ENCODE data around the gene SLC16A8.

SLC16A8 gene, protein sequence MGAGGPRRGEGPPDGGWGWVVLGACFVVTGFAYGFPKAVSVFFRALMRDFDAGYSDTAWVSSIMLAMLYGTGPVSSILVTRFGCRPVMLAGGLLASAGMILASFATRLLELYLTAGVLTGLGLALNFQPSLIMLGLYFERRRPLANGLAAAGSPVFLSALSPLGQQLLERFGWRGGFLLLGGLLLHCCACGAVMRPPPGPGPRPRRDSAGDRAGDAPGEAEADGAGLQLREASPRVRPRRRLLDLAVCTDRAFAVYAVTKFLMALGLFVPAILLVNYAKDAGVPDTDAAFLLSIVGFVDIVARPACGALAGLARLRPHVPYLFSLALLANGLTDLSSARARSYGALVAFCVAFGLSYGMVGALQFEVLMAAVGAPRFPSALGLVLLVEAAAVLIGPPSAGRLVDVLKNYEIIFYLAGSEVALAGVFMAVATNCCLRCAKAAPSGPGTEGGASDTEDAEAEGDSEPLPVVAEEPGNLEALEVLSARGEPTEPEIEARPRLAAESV

DNA sequence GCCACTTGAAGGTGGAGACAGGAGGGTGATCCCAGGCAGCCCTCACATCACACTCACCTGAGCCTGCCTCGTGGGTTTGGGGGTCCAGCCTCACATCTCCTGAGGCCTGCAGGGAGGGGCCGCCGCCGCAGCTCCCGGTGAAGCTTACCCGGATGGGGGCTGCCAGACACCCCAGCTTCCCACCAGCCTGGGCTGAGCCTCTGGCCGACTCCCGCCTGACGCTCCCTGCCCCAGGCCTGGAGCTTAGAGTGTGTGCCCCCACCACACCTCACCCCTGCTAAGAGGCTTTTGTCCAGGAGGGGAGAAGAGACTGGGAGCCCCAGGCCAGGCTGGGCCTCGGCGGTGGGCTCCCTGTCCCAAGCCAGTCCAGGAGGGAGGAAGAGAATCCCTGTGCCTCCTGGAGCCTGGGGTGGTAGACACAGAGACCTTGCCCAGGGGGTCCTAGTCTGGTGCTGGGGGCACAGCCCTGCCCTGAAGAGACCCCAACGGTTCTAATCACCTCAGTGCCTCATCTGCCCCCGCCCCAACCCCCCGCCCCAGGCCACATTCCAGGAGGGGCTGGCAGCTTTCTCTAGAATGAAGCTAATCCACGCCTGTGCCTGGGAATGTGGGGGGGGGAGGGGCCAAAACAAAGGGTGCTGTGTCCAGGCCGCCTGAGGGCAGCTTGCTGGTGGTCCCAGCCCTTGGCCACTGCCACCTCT, at the start of gene SLC16A8:
SLC16A8 (minus strand) TSS at position 254 of the 701 bp plus-strand sequence. CDS start 1,311 bp downstream, outside the sequence.
- no peak within 1 kb of the TSS for H3K9ac ChIP-seq (ENCODE audit: low read depth, low read length)
- no peaks in the 10 kb centered on the region for H3K36me3 ChIP-seq (ENCODE audit: insufficient read depth, low read length)
- no peaks in the 10 kb centered on the region for H3K9me3 ChIP-seq (ENCODE audit: control insufficient read depth, insufficient read depth, low read length)
- H3K4me1 ChIP-seq (ENCODE audit: insufficient read depth, low read length), result peaks cover 21% of the 10 kb centered on the region; the same call in 1 of the 2 replicates

- Histone ChIP-seq H3K9me3 (ENCODE audit: control insufficient read depth, insufficient read depth, low read length) (no peaks in the 10 kb centered on the region), H3K4me1 (ENCODE audit: insufficient read depth, low read length) (no peaks in the 10 kb centered on the region), H3K9ac (ENCODE audit: low read depth, low read length) (no peak overlapping the region), H3K36me3 (ENCODE audit: insufficient read depth, low read length) (no peaks in the 10 kb centered on the region)
Measured at GRCh38 chr22:38133331-38133730, 49.3 kb upstream of the SLC16A8 start.

- Histone ChIP-seq H3K9ac (ENCODE audit: low read depth, low read length) (no peak overlapping the region), H3K36me3 (ENCODE audit: insufficient read depth, low read length) (no peaks in the 10 kb centered on the region), H3K9me3 (ENCODE audit: control insufficient read depth, insufficient read depth, low read length) (no peaks in the 10 kb centered on the region), H3K4me1 (ENCODE audit: insufficient read depth, low read length) (no peaks in the 10 kb centered on the region)
Measured at GRCh38 chr22:38132794-38133193, 48.8 kb upstream of the SLC16A8 start.

DNA sequence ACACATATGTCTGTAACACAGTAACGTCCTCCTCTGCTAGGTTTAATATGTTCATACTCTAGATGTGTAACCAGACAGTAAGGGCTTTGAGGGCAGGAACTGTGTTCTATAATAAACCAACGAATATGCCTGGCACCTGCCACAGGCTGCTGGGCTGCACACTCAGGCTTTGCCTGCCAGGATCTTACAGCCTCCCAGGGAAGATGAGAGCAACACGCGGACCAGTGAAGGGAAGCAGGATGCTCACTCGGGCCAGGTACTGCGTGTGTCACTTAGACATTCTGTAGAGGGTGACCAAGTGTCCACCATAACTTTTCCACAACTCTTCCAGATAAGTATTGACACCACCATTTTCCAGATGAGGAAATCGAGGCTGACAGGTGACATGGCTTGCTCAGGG, 48.2 kb upstream of the SLC16A8 start:
- Histone ChIP-seq H3K9me3 (ENCODE audit: control insufficient read depth, insufficient read depth, low read length) (no peaks in the 10 kb centered on the region), H3K9ac (ENCODE audit: low read depth, low read length) (no peak overlapping the region), H3K36me3 (ENCODE audit: insufficient read depth, low read length) (no peaks in the 10 kb centered on the region), H3K4me1 (ENCODE audit: insufficient read depth, low read length) (no peaks in the 10 kb centered on the region)

DNA sequence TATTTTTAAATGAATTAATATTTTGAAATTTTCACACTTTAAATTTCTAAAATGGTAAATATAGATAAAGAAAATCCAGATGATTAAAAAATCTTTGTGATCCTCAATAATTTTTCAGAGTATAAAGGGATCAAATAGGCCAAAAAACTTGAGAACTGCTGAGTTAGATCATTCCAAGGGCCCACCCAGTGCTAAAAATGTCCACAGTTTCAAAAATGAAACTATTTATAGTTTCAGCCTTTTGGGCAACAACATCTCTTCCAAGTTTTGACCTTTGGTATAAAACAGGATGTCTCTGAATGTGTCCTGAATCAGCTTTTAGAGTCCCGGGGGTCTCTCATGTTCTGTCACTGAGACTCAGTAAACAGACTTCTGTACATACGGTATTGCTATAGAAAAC, 47.4 kb upstream of the SLC16A8 start:
- no peak overlapping the region for H3K9ac ChIP-seq (ENCODE audit: low read depth, low read length)
- H3K36me3 ChIP-seq (ENCODE audit: insufficient read depth, low read length), result no peaks in the 10 kb centered on the region
- H3K9me3 ChIP-seq (ENCODE audit: control insufficient read depth, insufficient read depth, low read length), result no peaks in the 10 kb centered on the region
- H3K4me1 ChIP-seq (ENCODE audit: insufficient read depth, low read length), result no peaks in the 10 kb centered on the region

DNA sequence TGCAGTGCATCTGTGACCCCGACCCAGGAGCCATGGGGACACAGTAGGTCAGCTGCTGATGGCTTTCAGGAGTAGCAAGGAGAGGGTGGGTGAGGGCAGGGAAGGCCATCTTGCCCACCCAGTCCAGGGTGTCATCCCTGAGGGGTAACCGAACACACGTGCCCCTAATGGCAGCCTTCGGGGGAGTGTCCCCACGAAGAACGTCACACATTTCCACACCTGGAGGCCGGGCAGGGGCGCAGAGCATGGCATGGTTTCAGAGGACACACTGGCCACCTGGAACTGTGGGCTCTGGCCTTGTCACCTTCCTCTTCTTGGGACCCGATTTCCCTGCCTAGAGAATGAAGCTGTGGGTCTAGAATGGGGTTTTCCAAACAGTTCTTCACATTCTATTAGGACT, 45.9 kb upstream of the SLC16A8 start:
- H3K4me1 ChIP-seq (ENCODE audit: insufficient read depth, low read length), result no peaks in the 10 kb centered on the region
- H3K9ac ChIP-seq (ENCODE audit: low read depth, low read length), result no peak overlapping the region
- H3K9me3 ChIP-seq (ENCODE audit: control insufficient read depth, insufficient read depth, low read length), result no peaks in the 10 kb centered on the region
- H3K36me3 ChIP-seq (ENCODE audit: insufficient read depth, low read length), result no peaks in the 10 kb centered on the region

- no peaks in the 10 kb centered on the region for H3K4me1 ChIP-seq (ENCODE audit: insufficient read depth, low read length)
- H3K36me3 ChIP-seq (ENCODE audit: insufficient read depth, low read length), result no peaks in the 10 kb centered on the region
- no peaks in the 10 kb centered on the region for H3K9me3 ChIP-seq (ENCODE audit: control insufficient read depth, insufficient read depth, low read length)
- H3K9ac ChIP-seq (ENCODE audit: low read depth, low read length), result no peak overlapping the region
Measured at GRCh38 chr22:38129021-38129420, 45.0 kb upstream of the SLC16A8 start.

DNA sequence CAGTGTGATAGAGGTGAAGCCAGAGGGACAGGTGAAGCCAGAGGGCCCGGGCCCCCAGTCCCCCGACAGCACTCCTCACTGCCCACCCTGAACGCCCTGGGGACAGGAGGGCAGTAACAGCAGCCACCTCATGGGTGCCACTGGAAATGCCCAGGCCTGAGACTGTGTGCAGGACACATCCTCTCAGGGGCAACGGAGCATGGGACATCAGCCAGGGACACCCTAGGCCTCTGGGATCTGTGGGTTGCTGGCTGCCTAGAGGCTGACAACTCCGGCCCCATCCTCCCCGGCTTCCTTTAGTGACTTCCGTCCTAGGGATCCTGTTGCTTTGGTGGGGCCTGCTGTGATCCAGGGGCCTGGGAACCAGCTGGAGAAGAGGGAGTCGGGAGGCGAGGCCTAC, 43.9 kb upstream of the SLC16A8 start:
- H3K9ac ChIP-seq (ENCODE audit: low read depth, low read length), result no peak overlapping the region
- H3K36me3 ChIP-seq (ENCODE audit: insufficient read depth, low read length), result no peaks in the 10 kb centered on the region
- no peaks in the 10 kb centered on the region for H3K4me1 ChIP-seq (ENCODE audit: insufficient read depth, low read length)
- H3K9me3 ChIP-seq (ENCODE audit: control insufficient read depth, insufficient read depth, low read length), result no peaks in the 10 kb centered on the region

GRCh38 chr22:38126928-38127668, 43.1 kb upstream of the SLC16A8 start:
- Histone ChIP-seq H3K9ac (ENCODE audit: low read depth, low read length) (no peak overlapping the region), H3K9me3 (ENCODE audit: control insufficient read depth, insufficient read depth, low read length) (no peaks in the 10 kb centered on the region), H3K36me3 (ENCODE audit: insufficient read depth, low read length) (no peaks in the 10 kb centered on the region), H3K4me1 (ENCODE audit: insufficient read depth, low read length) (no peaks in the 10 kb centered on the region)

DNA sequence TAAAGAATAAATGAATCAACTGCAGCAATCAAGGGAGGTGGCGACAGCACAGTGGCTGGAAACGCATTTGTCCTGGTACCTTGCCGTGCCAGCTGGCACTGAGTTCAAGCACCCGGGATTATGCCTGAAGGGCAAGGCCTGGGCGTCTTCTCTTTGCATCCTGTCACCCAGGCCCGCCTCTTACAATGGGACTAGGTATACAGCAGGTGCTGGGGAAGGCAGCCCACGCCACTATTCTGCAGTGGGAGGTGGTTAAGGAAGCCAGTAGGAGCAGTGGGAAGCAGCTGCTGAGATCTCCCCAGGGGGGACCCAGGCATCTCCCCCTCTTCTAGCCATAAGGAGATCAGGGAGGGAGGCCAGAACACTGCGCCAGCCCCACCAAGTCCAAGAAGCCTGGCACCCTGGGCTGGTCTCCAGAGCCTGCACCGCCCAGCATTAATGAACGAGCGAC, 41.8 kb upstream of the SLC16A8 start:
- no peaks in the 10 kb centered on the region for H3K4me1 ChIP-seq (ENCODE audit: insufficient read depth, low read length)
- no peaks in the 10 kb centered on the region for H3K9me3 ChIP-seq (ENCODE audit: control insufficient read depth, insufficient read depth, low read length)
- H3K36me3 ChIP-seq (ENCODE audit: insufficient read depth, low read length), result no peaks in the 10 kb centered on the region

GRCh38 chr22:38125038-38125610, 41.1 kb upstream of the SLC16A8 start:
- Histone ChIP-seq H3K9ac (ENCODE audit: low read depth, low read length) (no peak overlapping the region), H3K9me3 (ENCODE audit: control insufficient read depth, insufficient read depth, low read length) (no peaks in the 10 kb centered on the region), H3K4me1 (ENCODE audit: insufficient read depth, low read length) (no peaks in the 10 kb centered on the region), H3K36me3 (ENCODE audit: insufficient read depth, low read length) (no peaks in the 10 kb centered on the region)

More for the DNA sequence above, 41.8 kb upstream of the SLC16A8 start:
- no peak overlapping the region for H3K9ac ChIP-seq (ENCODE audit: low read depth, low read length)

- no peaks in the 10 kb centered on the region for H3K9me3 ChIP-seq (ENCODE audit: control insufficient read depth, insufficient read depth, low read length)
- H3K4me1 ChIP-seq (ENCODE audit: insufficient read depth, low read length), result no peaks in the 10 kb centered on the region
- no peak overlapping the region for H3K9ac ChIP-seq (ENCODE audit: low read depth, low read length)
- no peaks in the 10 kb centered on the region for H3K36me3 ChIP-seq (ENCODE audit: insufficient read depth, low read length)
Measured at GRCh38 chr22:38124236-38124974, 40.4 kb upstream of the SLC16A8 start.

DNA sequence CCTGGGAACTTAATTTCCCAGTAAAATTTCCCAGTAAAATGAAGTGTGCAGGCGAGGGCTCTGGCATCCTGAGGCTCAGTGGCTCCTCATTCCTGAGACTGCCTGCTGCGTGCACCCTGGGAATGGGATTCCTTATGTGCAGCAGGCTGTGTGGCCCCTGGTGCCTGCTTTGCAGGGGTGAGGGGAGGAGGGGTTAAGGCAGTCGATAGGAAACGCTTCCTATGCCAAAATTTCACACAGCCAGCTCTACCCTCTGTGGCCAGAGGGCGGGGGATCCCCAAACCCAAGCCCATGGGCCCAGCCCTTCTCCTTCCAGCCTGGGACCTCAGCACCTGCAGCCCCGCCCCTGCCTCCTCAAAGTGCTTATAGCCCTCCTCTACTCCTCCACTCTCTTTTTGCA, 38.6 kb upstream of the SLC16A8 start:
- no peak overlapping the region for H3K9ac ChIP-seq (ENCODE audit: low read depth, low read length)
- no peaks in the 10 kb centered on the region for H3K9me3 ChIP-seq (ENCODE audit: control insufficient read depth, insufficient read depth, low read length)
- H3K4me1 ChIP-seq (ENCODE audit: insufficient read depth, low read length), result no peaks in the 10 kb centered on the region
- no peaks in the 10 kb centered on the region for H3K36me3 ChIP-seq (ENCODE audit: insufficient read depth, low read length)
